ENCODE results near the gene TAX1BP1.

DNA sequence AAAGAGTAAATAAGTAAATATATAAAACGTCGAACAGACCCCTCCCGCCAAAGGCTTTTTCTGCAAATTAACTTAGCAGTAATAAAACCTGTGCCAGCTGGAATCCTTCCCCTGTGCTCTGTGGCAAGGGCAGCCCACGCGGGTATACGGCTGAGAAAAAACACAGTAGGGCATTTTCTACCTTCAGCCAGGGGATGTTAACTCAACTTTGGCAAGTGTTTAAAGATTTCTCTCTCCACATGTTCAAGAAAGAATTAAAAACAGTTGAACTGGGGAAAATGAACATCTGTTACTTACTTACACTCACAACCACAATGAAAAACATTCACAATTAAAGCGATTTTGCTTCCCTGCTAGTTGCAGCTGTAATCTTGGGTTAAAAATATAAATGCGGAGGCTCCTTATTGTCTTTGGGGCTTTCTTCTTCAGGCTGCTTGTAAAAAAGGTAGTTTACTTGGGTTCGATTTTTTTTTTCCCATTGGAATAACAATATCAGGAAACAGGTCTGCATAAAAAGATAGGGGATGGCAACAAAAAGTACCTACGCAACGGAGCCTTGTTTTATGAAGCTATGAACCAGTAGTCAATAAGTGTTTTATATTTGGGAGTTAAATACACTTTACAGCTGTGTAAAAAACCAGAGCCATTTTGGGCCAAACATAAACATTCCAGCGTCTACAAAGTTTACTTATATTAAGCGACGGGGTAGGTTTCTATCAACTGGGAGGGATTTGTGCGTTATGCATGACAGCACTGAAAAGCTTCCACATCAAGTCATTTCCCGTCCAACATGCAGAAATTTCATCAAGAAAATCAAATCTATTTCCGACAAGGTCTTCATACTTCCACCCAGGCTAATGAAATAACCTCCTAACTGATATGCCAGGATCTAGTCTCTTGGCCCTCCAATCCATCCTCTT is 132.7 kb downstream of the TAX1BP1 start:
- TF ChIP-seq CTCF (IDR thresholded peaks at IDR 0.05) (no peak), POLR2A (IDR thresholded peaks at IDR 0.05) (no peak)
